GM12891 (cell line): ENCODE measurements around the gene ACOT8.

ENCODE experiments used
- POLR2A ChIP-seq: IDR thresholded peaks from 2 replicates; pipeline ENCODE4 v1.6.1; 2011; ENCODE audit warnings: low read depth, low read length, control low read depth
- POLR2AphosphoS5 ChIP-seq: IDR thresholded peaks from 2 replicates; pipeline ENCODE4 v1.6.1; 2011; ENCODE audit warnings: low read depth, low read length, control low read depth
- TAF1 ChIP-seq: IDR thresholded peaks from 2 replicates; pipeline ENCODE4 v1.6.1; 2011; ENCODE audit warnings: low read depth, low read length, control low read depth

DNA sequence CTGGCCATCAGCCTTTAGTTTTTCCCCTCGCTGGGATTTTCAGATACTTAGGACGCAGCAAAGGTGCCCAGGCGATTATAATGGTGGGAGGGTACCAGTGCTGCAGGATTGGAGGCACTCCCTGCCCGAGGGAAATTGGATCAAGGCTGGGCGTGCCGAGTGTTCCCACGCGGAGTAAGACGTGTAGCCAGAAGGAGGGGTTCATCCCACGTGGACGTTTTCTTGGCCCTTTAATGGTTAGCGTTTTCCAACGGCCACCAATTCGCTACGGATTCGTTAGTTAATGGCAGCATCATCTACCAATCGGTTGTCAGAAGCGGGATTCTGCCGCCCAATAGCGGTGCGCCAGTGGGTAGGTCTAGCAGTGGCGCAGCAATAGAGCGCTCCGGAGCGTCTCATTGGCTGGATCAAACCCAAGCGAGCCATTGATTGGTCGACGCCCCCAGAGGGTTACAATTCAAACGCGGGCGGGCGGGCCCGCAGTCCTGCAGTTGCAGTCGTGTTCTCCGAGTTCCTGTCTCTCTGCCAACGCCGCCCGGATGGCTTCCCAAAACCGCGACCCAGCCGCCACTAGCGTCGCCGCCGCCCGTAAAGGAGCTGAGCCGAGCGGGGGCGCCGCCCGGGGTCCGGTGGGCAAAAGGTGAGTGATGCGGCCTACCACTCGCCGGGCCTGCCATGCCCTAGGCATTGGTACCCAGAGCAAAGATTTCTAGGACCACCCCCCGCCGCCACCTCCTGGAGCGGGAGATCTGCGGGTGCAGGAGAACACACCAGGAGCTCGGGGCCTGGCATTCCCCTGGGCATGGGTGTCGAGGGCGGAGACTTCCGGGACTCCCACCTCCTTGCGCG is 44.8 kb downstream of the ACOT8 start, which contains the start of gene UBE2C:
- TF ChIP-seq POLR2AphosphoS5, result 0 out of 2 replicates have a peak, but pooled peaks have one; percentile 43
- no peak for TF ChIP-seq TAF1
- TF ChIP-seq POLR2A, result peak; percentile 66; the same call in 1 of the 2 replicates
